ENCODE results near the gene WASF1.

The WASF1 gene

GRCh38 chr6:110180228-110181008, 948 bp upstream of the WASF1 start, which contains the start of gene CDC40:
TSS of gene CDC40 (plus strand) at chr6:110180427. CDS start at chr6:110180445, 18 bp downstream.
- TF ChIP-seq CTCF (IDR thresholded peaks at IDR 0.05; ENCODE audit: control insufficient read depth, insufficient read depth, low read depth, low read length, missing control alignments): no peak
- no peak for DNase-seq (ENCODE audit: low read depth)
- peak within 1 kb of the TSS; percentile 88 for H3K4me3 ChIP-seq (ENCODE audit: control insufficient read depth, low read depth, low read length)

- peak; percentile 29 for DNase-seq (ENCODE audit: low read depth)
- H3K4me3 ChIP-seq (ENCODE audit: control insufficient read depth, low read depth, low read length): peak overlapping the region; percentile 88
These were observed 654 bp downstream of the WASF1 start for GRCh38 chr6:110178626-110179405.

GRCh38 chr6:110173506-110174132, 5.9 kb downstream of the WASF1 start:
- H3K4me3 ChIP-seq (ENCODE audit: control insufficient read depth, low read depth, low read length): no peak overlapping the region
- DNase-seq (ENCODE audit: low read depth): no peak
- TF ChIP-seq CTCF (IDR thresholded peaks at IDR 0.05; ENCODE audit: control insufficient read depth, insufficient read depth, low read depth, low read length, missing control alignments): no peak

More at GRCh38 chr6:110178626-110179405, 654 bp downstream of the WASF1 start:
- peak; percentile 81 for TF ChIP-seq CTCF (IDR thresholded peaks at IDR 0.05; ENCODE audit: control insufficient read depth, insufficient read depth, low read depth, low read length, missing control alignments)

- no peak for TF ChIP-seq CTCF (IDR thresholded peaks at IDR 0.05; ENCODE audit: control insufficient read depth, insufficient read depth, low read depth, low read length, missing control alignments)
- DNase-seq (ENCODE audit: low read depth): no peak
- no peak overlapping the region for H3K4me3 ChIP-seq (ENCODE audit: control insufficient read depth, low read depth, low read length)
These were observed 9.4 kb downstream of the WASF1 start for GRCh38 chr6:110170081-110170480.

- TF ChIP-seq CTCF (IDR thresholded peaks at IDR 0.05; ENCODE audit: control insufficient read depth, insufficient read depth, low read depth, low read length, missing control alignments): no peak
- no peak for DNase-seq (ENCODE audit: low read depth)
- H3K4me3 ChIP-seq (ENCODE audit: control insufficient read depth, low read depth, low read length): no peak overlapping the region
These were observed 21.0 kb downstream of the WASF1 start for GRCh38 chr6:110158479-110158878.

- H3K4me3 ChIP-seq (ENCODE audit: control insufficient read depth, low read depth, low read length): no peak overlapping the region
- no peak for TF ChIP-seq CTCF (IDR thresholded peaks at IDR 0.05; ENCODE audit: control insufficient read depth, insufficient read depth, low read depth, low read length, missing control alignments)
- DNase-seq (ENCODE audit: low read depth): no peak
These were observed 31.6 kb downstream of the WASF1 start for GRCh38 chr6:110147870-110148269.

Data from AG09309 (cell line).